ENCODE data around the gene RGL4.
"Not testable (repeated sequence)": the region's sequence is repeated elsewhere in the genome, so short reads cannot be mapped to it uniquely, and the experiment has no call there.

The RGL4 gene

GRCh38 chr22:23690713-23691112 lies at the start of gene RGL4:
RGL4 (plus strand) TSS chr22:23691013; CDS start chr22:23692031, 1,018 bp downstream.
- DNase-seq (ENCODE audit: low read depth) = no peak
- TF ChIP-seq CTCF (IDR thresholded peaks at IDR 0.05; ENCODE audit: low read length, missing control alignments) = no peak
- no peak within 1 kb of the TSS for H3K4me3 ChIP-seq (replicated peaks; ENCODE audit: low read depth, low read length)

DNA sequence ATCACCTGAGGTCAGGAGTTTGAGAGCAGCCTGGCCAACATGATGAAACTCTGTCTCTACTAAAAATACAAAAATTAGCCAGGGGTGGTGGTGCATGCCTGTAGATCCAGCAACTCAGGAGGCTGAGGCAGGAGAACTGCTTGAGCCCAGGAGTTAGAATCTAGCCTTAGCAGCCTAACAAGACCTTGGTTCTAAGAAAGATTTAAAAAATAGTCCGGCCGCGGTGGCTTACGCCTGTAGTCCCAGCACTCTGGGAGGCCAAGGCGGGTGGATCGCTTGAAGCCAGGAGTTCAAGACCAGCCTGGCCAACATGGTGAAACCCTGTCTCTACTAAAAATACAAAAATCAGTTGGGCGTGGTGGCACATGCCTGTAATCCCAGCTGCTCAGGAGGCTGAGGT lies 44.3 kb upstream of the RGL4 start:
- DNase-seq (ENCODE audit: low read depth); H3K4me3 ChIP-seq (replicated peaks; ENCODE audit: low read depth, low read length): not testable (repeated sequence)

DNA sequence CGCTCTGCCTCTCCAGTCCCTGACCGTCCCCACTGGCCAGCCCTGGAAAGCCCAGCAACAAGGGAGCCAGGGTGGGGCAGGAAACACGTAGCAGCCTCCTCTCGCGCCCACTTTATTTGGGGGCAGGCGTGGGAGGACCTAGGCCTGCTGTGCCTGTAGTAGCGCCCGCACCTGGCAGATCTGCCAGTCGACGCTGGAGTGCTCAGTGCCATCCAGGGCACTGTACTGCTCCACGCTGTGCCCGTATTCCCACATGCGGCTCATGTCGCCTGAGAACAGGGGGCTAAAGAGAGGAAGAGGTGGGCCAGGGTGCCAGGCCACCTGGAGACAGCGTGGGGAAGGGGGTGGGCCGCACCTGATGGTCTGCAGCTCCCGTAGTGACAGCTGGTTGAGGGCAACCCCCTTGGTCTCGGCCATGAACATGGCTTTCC lies 41.7 kb upstream of the RGL4 start:
- DNase-seq (ENCODE audit: low read depth) = no peak
- TF ChIP-seq CTCF (IDR thresholded peaks at IDR 0.05; ENCODE audit: low read length, missing control alignments) = no peak
- no peak overlapping the region for H3K4me3 ChIP-seq (replicated peaks; ENCODE audit: low read depth, low read length)

GRCh38 chr22:23651676-23652075 lies 39.1 kb upstream of the RGL4 start:
- TF ChIP-seq CTCF (IDR thresholded peaks at IDR 0.05; ENCODE audit: low read length, missing control alignments) = no peak
- DNase-seq (ENCODE audit: low read depth) = no peak
- no peak overlapping the region for H3K4me3 ChIP-seq (replicated peaks; ENCODE audit: low read depth, low read length)

GRCh38 chr22:23652286-23652685 lies 38.5 kb upstream of the RGL4 start:
- no peak for DNase-seq (ENCODE audit: low read depth)
- no peak overlapping the region for H3K4me3 ChIP-seq (replicated peaks; ENCODE audit: low read depth, low read length)
- TF ChIP-seq CTCF (IDR thresholded peaks at IDR 0.05; ENCODE audit: low read length, missing control alignments) = no peak

DNA sequence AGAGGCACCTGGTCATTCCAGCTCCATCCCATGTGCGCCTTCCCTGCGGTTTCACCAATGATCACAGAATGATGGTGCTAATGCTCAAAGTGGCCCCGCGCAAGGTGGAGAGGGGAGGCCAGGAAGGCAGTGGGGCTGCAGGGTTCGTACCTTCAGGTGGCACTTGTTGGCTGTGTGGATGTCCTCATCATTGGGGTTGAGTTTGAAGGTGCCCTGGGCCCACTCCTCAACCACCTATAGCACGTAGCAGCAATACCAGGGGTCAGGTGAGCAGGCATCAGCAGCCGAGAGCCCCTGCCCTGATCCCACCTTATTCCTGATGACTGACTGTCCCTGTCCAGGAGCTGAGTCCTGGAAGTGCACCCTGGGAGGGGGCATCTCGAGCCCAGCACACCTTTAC lies 38.1 kb upstream of the RGL4 start:
- TF ChIP-seq CTCF (IDR thresholded peaks at IDR 0.05; ENCODE audit: low read length, missing control alignments) = no peak
- no peak overlapping the region for H3K4me3 ChIP-seq (replicated peaks; ENCODE audit: low read depth, low read length)
- DNase-seq (ENCODE audit: low read depth) = no peak

DNA sequence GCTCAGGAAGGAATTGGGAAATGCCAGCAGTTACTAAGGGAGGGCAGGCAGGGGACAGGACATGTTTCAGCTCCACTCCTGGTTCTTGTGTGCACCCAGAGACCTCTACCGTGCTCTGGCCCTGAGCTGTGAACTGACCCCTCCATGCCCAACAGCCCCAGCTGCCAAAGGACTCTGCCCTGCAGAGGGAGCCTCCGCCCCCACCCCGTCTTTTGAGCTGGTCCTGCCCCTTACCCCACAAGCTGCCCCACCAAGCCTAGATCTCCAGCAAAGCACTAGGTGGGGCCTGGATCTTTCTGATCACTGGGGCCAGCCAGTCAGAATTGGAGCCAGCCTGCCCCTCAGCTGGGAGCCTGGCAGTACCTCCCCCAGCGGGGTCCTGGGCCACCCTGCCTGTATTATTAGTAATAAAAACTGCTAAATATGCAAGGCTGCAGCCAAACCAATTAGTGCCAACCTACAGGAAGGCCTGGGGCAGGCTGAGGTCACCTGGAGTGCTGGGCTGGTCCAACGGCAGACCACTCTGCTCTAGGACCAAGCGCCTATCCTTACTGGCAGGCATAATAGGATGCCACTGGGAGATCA lies 34.8 kb upstream of the RGL4 start:
- TF ChIP-seq CTCF (IDR thresholded peaks at IDR 0.05; ENCODE audit: low read length, missing control alignments) = no peak

More for the DNA sequence above, 34.8 kb upstream of the RGL4 start:
- DNase-seq (ENCODE audit: low read depth) = no peak
- H3K4me3 ChIP-seq (replicated peaks; ENCODE audit: low read depth, low read length) = no peak overlapping the region

All from fibroblast of pulmonary artery (primary cell).